PC-9 (cell line): ENCODE data around the gene GTF2H3.

Experiments
- CTCF ChIP-seq: fragments of 200-600 bp; sonication (generic); conservative IDR thresholded peaks from 2 replicates; pipeline ENCODE4 v1.6.1; 2017; ENCODE audit warnings: mixed run types, antibody characterized with exemption, mild to moderate bottlenecking, moderate library complexity
- EZH2 ChIP-seq: fragments of 200-600 bp; sonication (generic); IDR thresholded peaks from 2 replicates; pipeline ENCODE4 v1.8.0; 2017; ENCODE audit warnings: antibody characterized with exemption, low read depth

- TF ChIP-seq CTCF (no peak), EZH2 (no peak)
These were observed 38.2 kb downstream of the GTF2H3 start for GRCh38 chr12:123671876-123672275.
